ENCODE measurements around the gene SLC6A9. TPM values are rescaled to one million over a fixed set of nuclear protein-coding genes. Genes with fewer than 3 reads are reported as not detected.

SLC6A9 gene
- total and polyA plus RNA-seq, 5 experiments from 2014 or later, result 1.7 to 3.4 TPM; not detected in 3

GRCh38 chr1:44021156-44021555 is 10.1 kb downstream of the SLC6A9 start:
- ATAC-seq, result no peak
- H3K4me1 Mint-ChIP-seq, result no peaks in the 10 kb centered on the region
- H3K27me3 Mint-ChIP-seq, result no peaks in the 10 kb centered on the region
- no peak for DNase-seq
- POLR2A ChIA-PET, result no interaction called here
- H3K36me3 Mint-ChIP-seq, result no peaks in the 10 kb centered on the region
- no peaks in the 10 kb centered on the region for H3K9me3 Mint-ChIP-seq
- H3K4me3 Mint-ChIP-seq, result no peak overlapping the region
- H3K27ac Mint-ChIP-seq, result no peak overlapping the region

- no peak for ATAC-seq
- Mint-ChIP-seq H3K4me1 (no peaks in the 10 kb centered on the region), H3K27me3 (no peaks in the 10 kb centered on the region), H3K36me3 (no peaks in the 10 kb centered on the region), H3K4me3 (no peak overlapping the region), H3K27ac (no peak overlapping the region), H3K9me3 (no peaks in the 10 kb centered on the region)
- DNase-seq, result no peak
- POLR2A ChIA-PET, result interaction anchor here (0.5 kb wide), 1 partner anchor 441 kb away, joined by 6 read pairs; no protein-coding TSS in a partner anchor
Measured at GRCh38 chr1:44020464-44020863, 10.8 kb downstream of the SLC6A9 start.

- no peaks in the 10 kb centered on the region for H3K36me3 Mint-ChIP-seq
Measured at GRCh38 chr1:44019466-44019948, 11.8 kb downstream of the SLC6A9 start.

GRCh38 chr1:44016890-44017400 is 14.3 kb downstream of the SLC6A9 start:
- POLR2A ChIA-PET, result no interaction called here
- H3K27me3 Mint-ChIP-seq, result no peaks in the 10 kb centered on the region
- ATAC-seq (no peak), DNase-seq (no peak)
- H3K36me3 Mint-ChIP-seq, result no peaks in the 10 kb centered on the region
- no peaks in the 10 kb centered on the region for H3K9me3 Mint-ChIP-seq
- peaks cover 10 to 25% (median 16%) of the 10 kb centered on the region in 4 donors for H3K4me1 Mint-ChIP-seq
- H3K4me3 Mint-ChIP-seq, result no peak overlapping the region
- no peak overlapping the region for H3K27ac Mint-ChIP-seq

More at GRCh38 chr1:44019466-44019948, 11.8 kb downstream of the SLC6A9 start:
- POLR2A ChIA-PET, result no interaction called here
- DNase-seq (no peak), ATAC-seq (no peak)
- H3K27me3 Mint-ChIP-seq, result no peaks in the 10 kb centered on the region
- peaks cover 0 to 1% (median 0%) of the 10 kb centered on the region in 4 donors for H3K4me1 Mint-ChIP-seq
- H3K27ac Mint-ChIP-seq, result no peak overlapping the region
- no peak overlapping the region for H3K4me3 Mint-ChIP-seq
- H3K9me3 Mint-ChIP-seq, result no peaks in the 10 kb centered on the region

GRCh38 chr1:44016041-44016889 is 15.0 kb downstream of the SLC6A9 start:
- no peak overlapping the region for H3K4me3 Mint-ChIP-seq
- no peaks in the 10 kb centered on the region for H3K9me3 Mint-ChIP-seq
- H3K36me3 Mint-ChIP-seq, result no peaks in the 10 kb centered on the region
- peak overlapping the region in 1 of 10 donors; percentile 9 for H3K27ac Mint-ChIP-seq
- peaks cover 10 to 25% (median 16%) of the 10 kb centered on the region in 4 donors for H3K4me1 Mint-ChIP-seq
- ATAC-seq, result no peak
- no peak for DNase-seq
- no peaks in the 10 kb centered on the region for H3K27me3 Mint-ChIP-seq
- POLR2A ChIA-PET, result no interaction called here

- DNase-seq, result no peak
- H3K4me3 Mint-ChIP-seq, result no peak overlapping the region
- ATAC-seq, result no peak
- peak overlapping the region in 2 of 10 donors; percentile 15 to 67 for H3K27ac Mint-ChIP-seq
- no peaks in the 10 kb centered on the region for H3K9me3 Mint-ChIP-seq
- H3K4me1 Mint-ChIP-seq, result peaks cover 10 to 25% (median 16%) of the 10 kb centered on the region in 4 donors
- no peaks in the 10 kb centered on the region for H3K36me3 Mint-ChIP-seq
- no peaks in the 10 kb centered on the region for H3K27me3 Mint-ChIP-seq
- POLR2A ChIA-PET, result no interaction called here
Measured at GRCh38 chr1:44015206-44015605, 16.1 kb downstream of the SLC6A9 start.

- H3K9me3 Mint-ChIP-seq, result no peaks in the 10 kb centered on the region
- ATAC-seq (no peak), DNase-seq (no peak)
- H3K27me3 Mint-ChIP-seq, result no peaks in the 10 kb centered on the region
- peak overlapping the region in 3 of 10 donors; percentile 0 to 50 (median 23) for H3K27ac Mint-ChIP-seq
- H3K36me3 Mint-ChIP-seq, result no peaks in the 10 kb centered on the region
- POLR2A ChIA-PET, result no interaction called here
- H3K4me3 Mint-ChIP-seq, result no peak overlapping the region
- H3K4me1 Mint-ChIP-seq, result peaks cover 10 to 25% (median 16%) of the 10 kb centered on the region in 4 donors
Measured at GRCh38 chr1:44014365-44015104, 16.7 kb downstream of the SLC6A9 start.

- no peaks in the 10 kb centered on the region for H3K27me3 Mint-ChIP-seq
- DNase-seq, result no peak
- no peaks in the 10 kb centered on the region for H3K9me3 Mint-ChIP-seq
- H3K27ac Mint-ChIP-seq, result peak overlapping the region in 3 of 10 donors; percentile 23 to 57 (median 52)
- POLR2A ChIA-PET, result no interaction called here
- peak overlapping the region in 1 of 10 donors; percentile 19 for H3K4me3 Mint-ChIP-seq
- peaks cover 10 to 25% (median 16%) of the 10 kb centered on the region in 4 donors for H3K4me1 Mint-ChIP-seq
- no peaks in the 10 kb centered on the region for H3K36me3 Mint-ChIP-seq
- ATAC-seq, result no peak
Measured at GRCh38 chr1:44013949-44014348, 17.3 kb downstream of the SLC6A9 start.

- H3K9me3 Mint-ChIP-seq, result no peaks in the 10 kb centered on the region
- ATAC-seq, result peak; percentile 54 to 77
- no peaks in the 10 kb centered on the region for H3K27me3 Mint-ChIP-seq
- DNase-seq, result peak in 2 of 10 donors; percentile 11 to 28
- H3K4me3 Mint-ChIP-seq, result no peak overlapping the region
- POLR2A ChIA-PET, result no interaction called here
- no peaks in the 10 kb centered on the region for H3K36me3 Mint-ChIP-seq
- H3K4me1 Mint-ChIP-seq, result peaks cover 10 to 25% (median 17%) of the 10 kb centered on the region in 4 donors
- peak overlapping the region in 2 of 10 donors; percentile 23 to 59 for H3K27ac Mint-ChIP-seq
Measured at GRCh38 chr1:44012941-44013609, 18.2 kb downstream of the SLC6A9 start.

- Mint-ChIP-seq H3K36me3 (no peaks in the 10 kb centered on the region), H3K4me1 (peaks cover 10 to 25% (median 17%) of the 10 kb centered on the region in 4 donors), H3K9me3 (no peaks in the 10 kb centered on the region), H3K4me3 (peak overlapping the region in 2 of 10 donors; percentile 2 to 10), H3K27ac (peak overlapping the region in 1 of 10 donors; percentile 2), H3K27me3 (no peaks in the 10 kb centered on the region)
- no peak for DNase-seq
- peak in 1 of 2 donors; percentile 25 for ATAC-seq
- POLR2A ChIA-PET, result no interaction called here
Measured at GRCh38 chr1:44012404-44012803, 18.9 kb downstream of the SLC6A9 start.

- no peaks in the 10 kb centered on the region for H3K36me3 Mint-ChIP-seq
- H3K27me3 Mint-ChIP-seq, result no peaks in the 10 kb centered on the region
- ATAC-seq (no peak), DNase-seq (no peak)
- H3K9me3 Mint-ChIP-seq, result no peaks in the 10 kb centered on the region
- POLR2A ChIA-PET, result no interaction called here
- H3K4me3 Mint-ChIP-seq, result no peak overlapping the region
- peaks cover 10 to 25% (median 17%) of the 10 kb centered on the region in 4 donors for H3K4me1 Mint-ChIP-seq
- no peak overlapping the region for H3K27ac Mint-ChIP-seq
Measured at GRCh38 chr1:44010935-44011471, 20.3 kb downstream of the SLC6A9 start.

- Mint-ChIP-seq H3K27me3 (no peaks in the 10 kb centered on the region), H3K27ac (peak overlapping the region in 1 of 10 donors; percentile 23), H3K9me3 (no peaks in the 10 kb centered on the region), H3K4me3 (no peak overlapping the region), H3K4me1 (peaks cover 3 to 13% (median 8%) of the 10 kb centered on the region in 4 donors), H3K36me3 (no peaks in the 10 kb centered on the region)
- POLR2A ChIA-PET, result no interaction called here
- DNase-seq, result no peak
- no peak for ATAC-seq
Measured at GRCh38 chr1:44008259-44008658, 23.0 kb downstream of the SLC6A9 start.

All from naive thymus-derived CD8-positive, alpha-beta T cell (primary cell).